COLO829 (cell line): Measurements from ENCODE around the gene L2HGDH.

Experiments
- DNase-seq: peaks from one replicate; pipeline ENCODE4 v3.0.0; 2012; ENCODE audit warnings: low spot score

Gene L2HGDH

GRCh38 chr14:50228313-50228712, 83.7 kb downstream of the L2HGDH start:
- DNase-seq, result no peak

GRCh38 chr14:50225974-50226297, 86.1 kb downstream of the L2HGDH start:
- no peak for DNase-seq

GRCh38 chr14:50225067-50225973, 86.7 kb downstream of the L2HGDH start:
- peak; percentile 19 for DNase-seq

GRCh38 chr14:50222055-50222613, 89.9 kb downstream of the L2HGDH start:
- DNase-seq, result no peak

GRCh38 chr14:50218501-50218900, 93.5 kb downstream of the L2HGDH start:
- DNase-seq, result no peak

GRCh38 chr14:50215416-50215815, 96.6 kb downstream of the L2HGDH start:
- DNase-seq, result no peak

GRCh38 chr14:50213795-50214194, 98.2 kb downstream of the L2HGDH start:
- no peak for DNase-seq

- DNase-seq, result no peak
These were observed 99.3 kb downstream of the L2HGDH start for GRCh38 chr14:50212726-50213125.

- DNase-seq, result no peak
These were observed 102.0 kb downstream of the L2HGDH start for GRCh38 chr14:50210074-50210473.

- DNase-seq, result no peak
These were observed 113.5 kb downstream of the L2HGDH start for GRCh38 chr14:50198499-50198898.

- DNase-seq, result no peak
These were observed 120.5 kb downstream of the L2HGDH start for GRCh38 chr14:50191499-50191898.
